Measurements from ENCODE around the gene KCNH6. TPM values are rescaled to one million over a fixed set of nuclear protein-coding genes. Genes with fewer than 3 reads are reported as not detected.

The KCNH6 gene
- total RNA-seq, 2 experiments from 2014 or later, result not detected

DNA sequence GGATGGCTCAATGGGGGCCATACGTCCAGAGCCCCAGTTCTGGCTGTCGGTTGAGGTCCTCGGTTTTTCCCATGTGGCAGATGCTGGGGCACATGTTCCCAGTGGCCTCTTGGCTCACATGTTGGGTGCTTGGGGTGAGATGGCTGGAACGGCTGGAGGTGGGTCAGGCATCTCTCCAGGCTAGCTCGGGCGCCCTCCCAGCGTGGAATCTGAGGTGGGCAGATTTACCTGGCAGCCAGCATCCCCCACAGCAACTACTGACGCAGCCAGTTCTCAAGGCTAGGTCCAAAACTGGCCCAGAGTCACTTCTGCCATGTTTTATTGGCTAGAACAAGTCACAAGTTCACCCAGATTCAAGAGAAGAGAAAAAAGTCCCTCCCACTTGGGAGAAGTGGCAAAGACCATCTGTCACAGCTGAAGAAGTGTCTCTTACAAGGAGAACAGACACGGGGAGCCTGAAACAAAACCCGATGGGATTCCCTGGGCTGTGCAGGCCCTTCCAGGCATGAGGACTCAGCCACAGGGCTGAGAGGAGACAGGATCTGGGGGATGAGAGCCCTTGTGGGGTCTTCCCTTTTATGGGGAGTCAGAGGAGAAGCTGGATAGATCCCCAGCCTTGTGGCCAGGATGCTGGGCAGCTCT is 31.1 kb upstream of the KCNH6 start:
- Mint-ChIP-seq H3K27me3 (no peaks in the 10 kb centered on the region), H3K9me3 (ENCODE audit: low read depth) (no peaks in the 10 kb centered on the region), H3K27ac (no peak overlapping the region), H3K4me3 (no peak overlapping the region), H3K4me1 (no peaks in the 10 kb centered on the region), H3K36me3 (no peaks in the 10 kb centered on the region)
- CTCF ChIA-PET, result interaction anchor here (0.9 to 1.4 kb wide), 2 partner anchors 23 to 66 kb away, joined by 3 read pairs; no protein-coding TSS in a partner anchor
- DNase-seq (no peak), ATAC-seq (no peak)

DNA sequence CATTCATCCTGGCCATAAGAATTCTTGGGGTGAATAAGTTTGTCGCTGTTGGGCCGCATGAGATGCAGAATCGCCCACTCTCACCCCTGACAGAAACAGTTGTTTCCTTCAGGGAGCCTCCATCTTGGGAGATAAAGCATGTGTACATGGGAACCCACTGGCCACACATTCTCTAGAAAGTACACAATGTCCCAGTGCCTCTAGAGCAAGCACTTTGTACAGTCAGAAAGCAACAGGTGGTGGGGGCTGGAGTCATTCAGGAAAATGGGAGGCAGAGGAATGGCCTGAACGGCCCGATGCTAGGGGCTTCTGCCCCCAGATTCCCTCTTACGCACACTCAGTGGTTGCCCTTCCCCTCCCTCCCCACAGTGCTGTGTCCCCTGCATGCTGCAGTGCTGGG is 30.2 kb upstream of the KCNH6 start:
- H3K27ac Mint-ChIP-seq, result no peak overlapping the region
- H3K4me3 Mint-ChIP-seq, result no peak overlapping the region
- CTCF ChIA-PET, result interaction anchor here (0.9 kb wide), 1 partner anchor 67 kb away, joined by 3 read pairs; no protein-coding TSS in a partner anchor
- no peaks in the 10 kb centered on the region for H3K36me3 Mint-ChIP-seq
- DNase-seq (no peak), ATAC-seq (no peak)
- no peaks in the 10 kb centered on the region for H3K4me1 Mint-ChIP-seq
- H3K27me3 Mint-ChIP-seq, result no peaks in the 10 kb centered on the region
- H3K9me3 Mint-ChIP-seq (ENCODE audit: low read depth), result no peaks in the 10 kb centered on the region

- no peak for DNase-seq
Observed at GRCh38 chr17:63493411-63493810, 29.7 kb upstream of the KCNH6 start.

GRCh38 chr17:63494300-63494928 is 28.7 kb upstream of the KCNH6 start:
- Mint-ChIP-seq H3K27ac (no peak overlapping the region), H3K27me3 (no peaks in the 10 kb centered on the region), H3K9me3 (ENCODE audit: low read depth) (no peaks in the 10 kb centered on the region), H3K4me3 (no peak overlapping the region), H3K4me1 (no peaks in the 10 kb centered on the region), H3K36me3 (no peaks in the 10 kb centered on the region)
- CTCF ChIA-PET, result interaction anchor here (1.1 kb wide), 1 partner anchor 69 kb away, joined by 3 read pairs; no protein-coding TSS in a partner anchor
- no peak for ATAC-seq
- no peak for DNase-seq

More at GRCh38 chr17:63493411-63493810, 29.7 kb upstream of the KCNH6 start:
- Mint-ChIP-seq H3K27ac (no peak overlapping the region), H3K9me3 (ENCODE audit: low read depth) (no peaks in the 10 kb centered on the region), H3K4me1 (no peaks in the 10 kb centered on the region), H3K36me3 (no peaks in the 10 kb centered on the region), H3K4me3 (no peak overlapping the region), H3K27me3 (no peaks in the 10 kb centered on the region)
- CTCF ChIA-PET, result no interaction called here
- ATAC-seq, result no peak

DNA sequence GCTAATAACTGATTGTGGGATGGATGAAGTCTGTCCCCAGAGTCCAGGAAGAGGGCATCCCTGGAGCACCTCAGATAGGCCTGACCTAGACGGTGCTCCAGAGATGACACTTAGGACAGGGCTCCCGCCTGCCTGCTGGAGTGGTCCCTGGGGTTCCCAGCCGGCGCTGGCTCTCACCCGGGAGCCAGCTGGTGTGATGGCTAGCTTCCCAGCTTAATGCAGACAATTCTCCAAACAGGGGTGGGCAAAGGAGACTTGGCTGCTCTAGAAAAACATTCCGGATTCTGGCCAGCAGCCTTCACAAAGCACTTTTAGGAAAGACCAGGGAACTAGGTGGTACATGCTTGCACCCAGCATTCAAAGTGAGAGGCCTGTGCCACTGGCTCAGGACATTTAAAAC is 27.7 kb upstream of the KCNH6 start:
- Mint-ChIP-seq H3K27me3 (peaks cover 3% of the 10 kb centered on the region), H3K4me1 (no peaks in the 10 kb centered on the region), H3K4me3 (no peak overlapping the region), H3K9me3 (ENCODE audit: low read depth) (no peaks in the 10 kb centered on the region), H3K36me3 (no peaks in the 10 kb centered on the region), H3K27ac (no peak overlapping the region)
- ATAC-seq (no peak), DNase-seq (no peak)
- CTCF ChIA-PET, result interaction anchor here (0.9 to 1.5 kb wide), 3 partner anchors 17 to 120 kb away, joined by 3 to 4 read pairs (median 3); no protein-coding TSS in a partner anchor

DNA sequence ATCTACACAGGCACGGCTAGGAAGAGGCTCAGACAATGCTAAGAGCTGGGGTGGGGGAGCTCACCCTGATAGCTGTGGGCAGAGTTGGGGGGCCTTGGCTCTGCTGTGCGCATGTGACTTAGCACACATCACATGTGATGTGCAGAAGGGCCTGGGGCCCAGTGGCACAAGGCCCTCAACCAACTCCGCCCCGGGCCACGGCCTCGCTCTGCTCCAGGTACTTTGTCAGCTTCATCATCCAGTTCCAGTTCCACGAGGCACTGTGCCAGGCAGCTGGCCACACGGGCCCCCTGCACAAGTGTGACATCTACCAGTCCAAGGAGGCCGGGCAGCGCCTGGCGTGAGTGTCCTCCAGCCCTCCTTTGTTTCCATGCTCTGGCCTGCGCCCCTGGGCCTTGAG is 27.0 kb upstream of the KCNH6 start:
- ATAC-seq, result no peak
- DNase-seq, result no peak
- no peaks in the 10 kb centered on the region for H3K9me3 Mint-ChIP-seq (ENCODE audit: low read depth)
- no peaks in the 10 kb centered on the region for H3K36me3 Mint-ChIP-seq
- CTCF ChIA-PET, result interaction anchor here (0.9 to 1.5 kb wide), 2 partner anchors 18 to 119 kb away, joined by 3 to 4 read pairs; no protein-coding TSS in a partner anchor
- no peak overlapping the region for H3K27ac Mint-ChIP-seq
- H3K27me3 Mint-ChIP-seq, result peaks cover 5% of the 10 kb centered on the region
- H3K4me3 Mint-ChIP-seq, result no peak overlapping the region
- no peaks in the 10 kb centered on the region for H3K4me1 Mint-ChIP-seq

DNA sequence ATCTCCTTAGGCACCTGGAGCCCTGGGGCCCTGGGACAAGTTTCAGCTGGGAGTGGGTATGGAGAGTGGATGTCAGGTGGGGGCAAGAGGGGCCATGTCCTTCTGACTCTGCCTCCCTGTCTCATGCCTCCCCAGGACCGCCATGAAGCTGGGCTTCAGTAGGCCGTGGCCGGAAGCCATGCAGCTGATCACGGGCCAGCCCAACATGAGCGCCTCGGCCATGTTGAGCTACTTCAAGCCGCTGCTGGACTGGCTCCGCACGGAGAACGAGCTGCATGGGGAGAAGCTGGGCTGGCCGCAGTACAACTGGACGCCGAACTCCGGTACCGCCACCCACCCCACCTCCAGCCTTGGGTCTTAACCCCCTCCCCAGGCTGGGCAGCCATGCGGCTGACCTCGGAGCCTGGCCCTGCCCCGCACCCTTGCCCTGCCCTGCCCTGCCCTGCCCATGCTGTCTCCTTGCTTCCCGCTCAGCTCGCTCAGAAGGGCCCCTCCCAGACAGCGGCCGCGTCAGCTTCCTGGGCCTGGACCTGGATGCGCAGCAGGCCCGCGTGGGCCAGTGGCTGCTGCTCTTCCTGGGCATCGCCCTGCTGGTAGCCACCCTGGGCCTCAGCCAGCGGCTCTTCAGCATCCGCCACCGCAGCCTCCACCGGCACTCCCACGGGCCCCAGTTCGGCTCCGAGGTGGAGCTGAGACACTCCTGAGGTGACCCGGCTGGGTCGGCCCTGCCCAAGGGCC is 26.3 kb upstream of the KCNH6 start:
- Mint-ChIP-seq H3K27ac (no peak overlapping the region), H3K4me3 (no peak overlapping the region), H3K9me3 (ENCODE audit: low read depth) (no peaks in the 10 kb centered on the region), H3K27me3 (peaks cover 10% of the 10 kb centered on the region), H3K4me1 (no peaks in the 10 kb centered on the region), H3K36me3 (no peaks in the 10 kb centered on the region)
- CTCF ChIA-PET, result interaction anchor here (0.9 to 1.5 kb wide), 3 partner anchors 18 to 118 kb away, joined by 3 to 4 read pairs (median 4); no protein-coding TSS in a partner anchor
- DNase-seq (no peak), ATAC-seq (no peak)

DNA sequence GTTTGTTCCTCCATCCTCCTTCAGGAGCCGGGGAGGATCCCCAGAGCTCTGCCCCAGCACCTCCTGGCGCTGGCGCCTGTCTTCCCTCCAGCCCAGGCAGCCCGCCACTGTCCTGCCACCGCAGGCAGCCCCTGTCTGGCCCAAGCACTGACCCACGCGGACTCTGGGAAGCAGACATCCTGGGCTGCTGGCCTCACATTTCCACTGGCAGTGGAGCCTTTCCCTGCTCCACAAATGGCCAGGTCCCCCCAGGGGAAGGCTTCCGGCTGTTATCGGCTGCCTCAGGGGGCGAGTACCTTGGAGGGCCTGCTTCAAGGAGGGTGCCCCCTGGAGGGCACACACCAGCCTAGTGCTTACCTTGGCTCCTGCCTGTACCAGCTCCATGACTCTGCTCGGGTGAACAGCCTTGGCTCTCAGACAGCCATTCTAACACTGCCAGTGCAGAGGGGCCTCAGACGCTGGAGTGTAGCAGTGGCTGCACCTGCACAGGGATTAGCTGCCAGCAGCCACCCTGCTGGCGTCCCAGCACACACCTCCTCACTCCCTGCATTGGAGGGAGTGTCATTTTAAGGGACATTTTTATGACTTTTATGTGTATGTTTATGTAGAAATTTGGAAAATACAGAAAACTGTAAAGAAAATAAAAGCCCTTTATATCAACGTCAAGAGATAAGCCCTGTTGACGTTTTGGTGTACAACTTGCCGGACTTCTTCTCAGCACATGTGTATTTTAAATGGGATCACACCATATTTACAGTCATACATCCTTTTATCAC is 25.3 kb upstream of the KCNH6 start:
- ATAC-seq (no peak), DNase-seq (no peak)
- no peaks in the 10 kb centered on the region for H3K36me3 Mint-ChIP-seq
- H3K9me3 Mint-ChIP-seq (ENCODE audit: low read depth), result no peaks in the 10 kb centered on the region
- no peaks in the 10 kb centered on the region for H3K4me1 Mint-ChIP-seq
- no peak overlapping the region for H3K4me3 Mint-ChIP-seq
- H3K27ac Mint-ChIP-seq, result no peak overlapping the region
- CTCF ChIA-PET, result interaction anchor here (1.3 kb wide), 1 partner anchor 72 kb away, joined by 4 read pairs; no protein-coding TSS in a partner anchor
- H3K27me3 Mint-ChIP-seq, result peaks cover 17% of the 10 kb centered on the region

DNA sequence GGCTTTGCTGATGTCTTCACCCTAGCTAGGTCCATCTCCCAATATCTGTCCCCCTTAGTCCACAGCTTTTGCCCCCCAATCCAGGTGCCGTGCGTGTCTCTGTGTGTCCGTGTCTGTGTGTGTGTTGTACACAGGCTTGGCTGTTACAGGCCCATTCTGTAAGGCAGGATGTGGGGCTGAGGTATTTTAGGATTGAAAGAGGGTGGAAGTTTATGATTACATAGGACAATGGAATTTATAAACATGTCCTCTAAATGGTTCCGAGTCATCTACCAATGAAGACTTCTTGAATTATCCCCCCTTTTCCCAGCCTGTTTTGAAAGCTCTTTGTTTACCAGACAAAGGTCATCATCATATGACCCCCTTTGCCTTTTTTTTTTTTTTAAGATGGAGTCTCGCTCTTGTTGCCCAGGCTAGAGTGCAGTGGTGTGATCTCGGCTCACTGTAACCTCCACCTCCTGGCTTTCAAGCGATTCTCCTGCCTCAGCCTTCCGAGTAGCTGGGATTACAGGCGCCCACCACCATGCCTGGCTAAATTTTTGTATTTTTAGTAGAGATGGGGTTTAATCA is 24.4 kb upstream of the KCNH6 start:
- Mint-ChIP-seq H3K4me3 (no peak overlapping the region), H3K27me3 (peaks cover 25% of the 10 kb centered on the region), H3K27ac (no peak overlapping the region), H3K9me3 (ENCODE audit: low read depth) (no peaks in the 10 kb centered on the region), H3K36me3 (no peaks in the 10 kb centered on the region), H3K4me1 (no peaks in the 10 kb centered on the region)
- CTCF ChIA-PET, result no interaction called here
- ATAC-seq (no peak), DNase-seq (no peak)

DNA sequence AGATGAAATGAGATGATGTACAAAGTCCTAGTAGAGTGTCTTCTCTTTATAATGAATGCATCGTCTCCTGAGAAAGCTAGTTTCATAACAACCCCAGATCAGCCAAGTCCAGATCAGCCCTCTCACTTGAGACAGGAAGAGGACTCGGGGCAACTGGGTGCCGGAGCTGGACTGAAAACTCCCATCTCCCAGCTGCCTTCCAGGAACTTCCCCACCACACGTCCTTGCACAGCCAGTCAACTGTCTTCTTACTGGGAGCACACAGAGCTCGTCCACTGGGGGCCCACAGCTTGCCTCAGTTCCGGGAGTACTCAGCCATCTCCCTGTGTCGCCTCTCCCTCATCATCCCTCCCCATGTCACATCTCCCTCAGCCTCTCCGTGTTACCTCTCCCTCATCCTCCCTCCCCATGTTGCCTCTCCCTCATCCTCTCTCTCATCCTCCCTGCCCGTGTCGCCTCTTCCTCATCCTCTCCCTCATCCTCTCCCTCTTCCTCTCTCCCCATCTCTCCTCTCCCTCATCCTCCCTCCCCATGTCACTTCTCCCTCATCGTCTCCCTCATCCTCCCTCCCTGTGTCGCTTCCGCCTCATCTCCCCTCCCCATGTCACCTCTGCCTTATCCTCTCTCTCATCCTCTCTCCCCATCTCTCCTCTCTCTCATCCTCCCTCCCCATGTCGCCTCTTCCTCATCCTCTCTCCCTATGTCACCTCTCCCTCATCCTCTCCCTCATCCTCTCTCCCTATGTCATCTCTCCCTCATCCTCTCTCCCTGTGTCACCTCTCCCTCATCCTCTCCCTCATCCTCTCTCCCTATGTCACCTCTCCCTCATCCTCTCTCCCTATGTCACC is 22.4 kb upstream of the KCNH6 start:
- ATAC-seq, result no peak
- Mint-ChIP-seq H3K9me3 (ENCODE audit: low read depth) (peaks cover 3% of the 10 kb centered on the region), H3K27me3 (peaks cover 36% of the 10 kb centered on the region), H3K4me3 (no peak overlapping the region), H3K36me3 (no peaks in the 10 kb centered on the region), H3K4me1 (no peaks in the 10 kb centered on the region), H3K27ac (no peak overlapping the region)
- CTCF ChIA-PET, result interaction anchor here (1.2 kb wide), 1 partner anchor 75 kb away, joined by 4 read pairs; no protein-coding TSS in a partner anchor
- no peak for DNase-seq

DNA sequence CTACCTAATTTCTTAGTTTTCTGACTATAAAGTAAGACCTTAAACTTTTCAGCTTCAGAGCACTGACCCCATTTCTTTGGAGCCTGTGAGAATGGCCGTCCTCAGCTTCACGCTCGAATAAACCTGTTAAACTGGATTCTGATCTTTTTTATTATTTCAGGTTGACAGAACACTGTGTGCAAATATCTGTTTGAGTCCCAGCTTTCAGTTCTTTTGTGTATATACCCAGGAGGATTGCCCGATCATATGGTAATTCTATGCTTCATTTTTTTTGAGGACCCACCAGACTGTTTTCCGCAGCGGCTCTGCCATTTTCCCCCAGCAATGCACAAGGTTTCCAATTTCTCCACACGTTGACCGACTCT is 19.8 kb upstream of the KCNH6 start:
- H3K36me3 Mint-ChIP-seq, result no peaks in the 10 kb centered on the region
- ATAC-seq (no peak), DNase-seq (no peak)
- H3K27ac Mint-ChIP-seq, result no peak overlapping the region
- peaks cover 36% of the 10 kb centered on the region for H3K27me3 Mint-ChIP-seq
- no peak overlapping the region for H3K4me3 Mint-ChIP-seq
- H3K4me1 Mint-ChIP-seq, result no peaks in the 10 kb centered on the region
- CTCF ChIA-PET, result no interaction called here
- peaks cover 3% of the 10 kb centered on the region for H3K9me3 Mint-ChIP-seq (ENCODE audit: low read depth)

DNA sequence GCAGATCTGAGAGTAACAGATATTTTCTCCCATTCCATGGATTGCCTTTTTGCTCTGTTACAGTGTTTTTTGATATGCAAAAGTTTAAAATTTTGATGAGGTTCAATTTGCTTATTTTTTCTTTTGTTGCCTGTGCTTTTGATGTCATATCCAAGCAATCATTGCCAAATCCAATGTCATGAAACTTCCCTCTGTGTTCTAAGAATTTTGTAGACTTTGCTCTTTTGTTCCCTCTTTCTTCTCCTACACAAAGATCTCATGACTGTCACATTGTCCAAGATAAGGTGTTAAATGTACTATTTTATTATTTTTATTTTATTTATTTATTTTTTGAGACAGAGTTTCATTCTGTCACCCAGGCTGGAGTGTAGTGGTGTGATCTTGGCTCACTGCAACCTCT is 18.9 kb upstream of the KCNH6 start:
- H3K9me3 Mint-ChIP-seq (ENCODE audit: low read depth), result peaks cover 3% of the 10 kb centered on the region
- ATAC-seq (no peak), DNase-seq (no peak)
- H3K36me3 Mint-ChIP-seq, result no peaks in the 10 kb centered on the region
- peaks cover 36% of the 10 kb centered on the region for H3K27me3 Mint-ChIP-seq
- CTCF ChIA-PET, result no interaction called here
- H3K4me1 Mint-ChIP-seq, result no peaks in the 10 kb centered on the region
- H3K27ac Mint-ChIP-seq, result no peak overlapping the region
- no peak overlapping the region for H3K4me3 Mint-ChIP-seq
